Activated naive CD8-positive, alpha-beta T cell treated with anti-CD3 and anti-CD28 coated beads for 36 hours (primary cell): ENCODE measurements around the gene LHFPL3. TPM values are rescaled to one million over a fixed set of nuclear protein-coding genes. Genes with fewer than 3 reads are reported as not detected.
A peak's percentile ranks its signal among the peaks of the same experiment; 100 is the strongest.

Experiments
- DNase-seq: peaks from one replicate; pipeline ENCODE4 v3.0.0; 2021
- H3K27ac Mint-ChIP-seq: one replicate; pipeline ENCODE4 v1.8.0; 2022; ENCODE audit warnings: mild to moderate bottlenecking, moderate library complexity, mixed read lengths
- H3K27me3 Mint-ChIP-seq: one replicate; pipeline ENCODE4 v1.8.0; 2022; ENCODE audit warnings: mild to moderate bottlenecking, mixed read lengths
- H3K36me3 Mint-ChIP-seq: one replicate; pipeline ENCODE4 v1.8.0; 2021; ENCODE audit warnings: mild to moderate bottlenecking, mixed read lengths
- H3K4me1 Mint-ChIP-seq: one replicate; pipeline ENCODE4 v1.8.0; 2021; ENCODE audit warnings: mixed read lengths
- H3K4me3 Mint-ChIP-seq: one replicate; pipeline ENCODE4 v1.8.0; 2022; ENCODE audit warnings: mild to moderate bottlenecking, moderate library complexity, mixed read lengths
- H3K9me3 Mint-ChIP-seq: one replicate; pipeline ENCODE4 v1.8.0; 2022; ENCODE audit warnings: mixed read lengths
- total RNA-seq, 2 experiments: library from RNA; stranded (reverse); gene quantifications; one replicate each; pipeline ENCODE4 v1.2.3, GENCODE V29; 2021

LHFPL3 gene
- total RNA-seq, 2 experiments from 2014 or later, result not detected

DNA sequence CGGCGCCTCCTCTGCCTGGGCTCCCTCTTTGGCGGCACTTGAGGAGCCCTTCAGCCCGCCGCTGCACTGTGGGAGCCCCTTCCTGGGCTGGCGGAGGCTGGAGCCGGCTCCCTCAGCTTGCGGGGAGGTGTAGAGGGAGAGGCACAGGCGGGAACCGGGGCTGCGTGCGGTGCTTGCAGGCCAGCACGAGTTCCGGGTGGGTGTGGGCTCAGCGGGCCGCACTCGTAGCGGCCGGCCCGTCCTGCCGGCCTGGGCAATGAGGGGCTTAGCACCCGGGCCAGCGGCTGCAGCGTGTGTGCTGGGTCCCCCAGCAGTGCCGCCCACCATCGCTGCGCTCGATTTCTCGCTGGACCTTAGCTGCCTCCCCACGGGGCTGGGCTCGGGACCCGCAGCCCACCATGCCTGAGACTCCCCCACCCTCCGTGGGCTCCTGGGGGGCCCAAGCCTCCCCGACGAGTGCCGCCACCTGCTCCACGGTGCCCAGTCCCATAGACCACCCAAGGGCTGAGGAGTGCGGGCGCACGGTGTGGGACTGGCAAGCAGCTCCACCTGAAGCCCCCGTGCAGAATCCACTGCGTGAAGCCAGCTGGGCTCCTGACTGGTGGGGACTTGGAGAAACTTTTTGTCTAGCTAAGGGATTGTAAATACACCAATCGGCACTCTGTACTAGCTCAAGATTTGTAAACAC lies 611.8 kb downstream of the LHFPL3 start:
- Mint-ChIP-seq H3K27me3 (no peaks in the 10 kb centered on the region), H3K9me3 (peaks cover 6% of the 10 kb centered on the region), H3K4me1 (peaks cover 36% of the 10 kb centered on the region), H3K36me3 (peaks cover 12% of the 10 kb centered on the region), H3K4me3 (peak overlapping the region; percentile 91), H3K27ac (no peak overlapping the region)
- DNase-seq, result no peak

- H3K27ac Mint-ChIP-seq, result peak overlapping the region; percentile 99
- peak; percentile 81 for DNase-seq
- H3K9me3 Mint-ChIP-seq, result peaks cover 3% of the 10 kb centered on the region
- no peaks in the 10 kb centered on the region for H3K27me3 Mint-ChIP-seq
- H3K36me3 Mint-ChIP-seq, result peaks cover 12% of the 10 kb centered on the region
- peaks cover 50% of the 10 kb centered on the region for H3K4me1 Mint-ChIP-seq
- H3K4me3 Mint-ChIP-seq, result peak overlapping the region; percentile 77
These were observed 615.3 kb downstream of the LHFPL3 start for GRCh38 chr7:104943502-104944343.

DNA sequence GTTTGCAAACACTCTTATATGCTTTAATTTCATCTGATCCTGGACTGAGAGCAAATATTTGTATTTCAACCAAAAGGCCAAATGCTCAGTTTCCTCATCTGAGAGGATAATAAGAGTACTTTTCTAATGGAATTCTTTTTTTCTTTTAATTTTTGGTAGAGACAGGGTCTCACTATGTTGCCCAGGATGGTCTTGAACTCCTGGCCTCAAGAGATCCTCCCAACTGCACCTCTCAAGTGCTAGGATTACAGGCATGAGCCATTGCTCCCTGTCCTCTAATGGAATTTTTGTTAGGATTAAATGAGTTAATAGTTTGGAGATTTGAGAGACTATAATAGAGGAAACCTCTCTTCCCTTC lies 617.2 kb downstream of the LHFPL3 start:
- H3K4me1 Mint-ChIP-seq, result peaks cover 52% of the 10 kb centered on the region
- H3K9me3 Mint-ChIP-seq, result peaks cover 3% of the 10 kb centered on the region
- peak overlapping the region; percentile 99 for H3K27ac Mint-ChIP-seq
- peak overlapping the region; percentile 77 for H3K4me3 Mint-ChIP-seq
- no peaks in the 10 kb centered on the region for H3K27me3 Mint-ChIP-seq
- peaks cover 15% of the 10 kb centered on the region for H3K36me3 Mint-ChIP-seq
- no peak for DNase-seq

DNA sequence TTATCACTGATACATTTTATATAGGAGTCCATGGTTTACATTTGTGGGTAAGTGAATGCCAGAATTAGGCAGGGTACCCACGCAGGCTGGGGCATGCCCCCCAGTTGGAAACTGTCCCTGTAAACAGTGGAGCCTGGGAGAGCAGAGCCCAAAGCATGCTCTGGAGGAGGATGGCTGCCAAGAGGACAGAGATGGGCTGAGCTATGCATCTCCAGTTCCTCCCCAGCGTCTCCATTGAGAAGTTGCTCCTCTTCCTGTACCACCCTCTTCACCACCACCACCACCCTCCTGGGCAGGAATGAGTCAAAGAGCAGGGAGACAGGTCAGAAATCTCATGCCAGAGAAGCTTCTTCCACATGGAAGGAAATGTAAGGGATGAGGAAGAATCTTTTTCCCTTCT lies 617.9 kb downstream of the LHFPL3 start:
- Mint-ChIP-seq H3K4me3 (no peak overlapping the region), H3K36me3 (peaks cover 9% of the 10 kb centered on the region), H3K9me3 (peaks cover 2% of the 10 kb centered on the region), H3K27ac (no peak overlapping the region), H3K4me1 (peaks cover 44% of the 10 kb centered on the region), H3K27me3 (no peaks in the 10 kb centered on the region)
- no peak for DNase-seq

- H3K4me1 Mint-ChIP-seq, result peaks cover 24% of the 10 kb centered on the region
- no peaks in the 10 kb centered on the region for H3K9me3 Mint-ChIP-seq
- no peak for DNase-seq
- H3K36me3 Mint-ChIP-seq, result peaks cover 2% of the 10 kb centered on the region
- no peak overlapping the region for H3K4me3 Mint-ChIP-seq
- H3K27me3 Mint-ChIP-seq, result no peaks in the 10 kb centered on the region
- no peak overlapping the region for H3K27ac Mint-ChIP-seq
These were observed 621.6 kb downstream of the LHFPL3 start for GRCh38 chr7:104950006-104950405.

GRCh38 chr7:104950754-104951153 lies 622.4 kb downstream of the LHFPL3 start:
- Mint-ChIP-seq H3K27ac (no peak overlapping the region), H3K27me3 (no peaks in the 10 kb centered on the region), H3K36me3 (peaks cover 5% of the 10 kb centered on the region), H3K4me1 (peaks cover 20% of the 10 kb centered on the region), H3K9me3 (no peaks in the 10 kb centered on the region), H3K4me3 (no peak overlapping the region)
- no peak for DNase-seq

DNA sequence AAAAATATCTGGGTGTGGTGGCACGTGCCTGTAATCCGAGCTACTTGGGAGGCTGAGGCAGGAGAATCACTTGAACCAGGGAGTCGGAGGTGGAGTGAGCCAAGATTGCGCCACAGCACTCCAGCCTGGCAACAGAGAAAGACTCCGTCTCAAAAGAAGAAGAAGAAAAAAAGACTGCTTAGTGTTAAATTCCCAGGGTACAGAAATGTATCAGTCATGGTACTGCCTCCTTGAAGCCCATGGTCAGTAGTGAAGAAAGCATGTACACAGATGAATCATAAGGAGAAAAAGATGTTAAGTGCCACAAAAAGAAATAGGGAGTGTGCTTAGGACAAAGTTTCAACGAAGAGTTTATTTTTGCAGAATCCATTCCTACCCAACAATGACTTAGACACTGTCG lies 623.1 kb downstream of the LHFPL3 start:
- Mint-ChIP-seq H3K27ac (no peak overlapping the region), H3K4me1 (peaks cover 18% of the 10 kb centered on the region), H3K36me3 (peaks cover 5% of the 10 kb centered on the region), H3K27me3 (no peaks in the 10 kb centered on the region), H3K9me3 (no peaks in the 10 kb centered on the region), H3K4me3 (no peak overlapping the region)
- DNase-seq, result no peak

DNA sequence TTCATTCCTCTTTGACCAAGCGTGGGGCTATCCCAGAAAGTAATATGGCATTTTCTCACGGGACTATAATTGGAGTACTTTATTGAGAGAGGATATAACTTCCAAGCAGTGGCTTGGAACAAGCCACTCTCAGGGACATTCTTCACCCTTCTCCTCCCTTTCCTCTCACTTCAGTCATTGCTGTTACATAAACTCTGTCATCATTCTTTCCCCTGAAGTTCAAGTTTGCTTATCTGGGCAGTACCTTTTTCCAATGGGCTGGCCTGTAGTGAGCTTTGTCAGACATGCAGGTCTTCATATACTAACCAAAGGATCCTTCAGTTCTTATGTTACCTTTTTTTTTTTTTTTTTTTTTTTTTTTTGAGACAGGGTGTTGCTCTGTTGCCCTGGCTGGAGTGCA lies 626.9 kb downstream of the LHFPL3 start:
- peak overlapping the region; percentile 38 for H3K27ac Mint-ChIP-seq
- no peak overlapping the region for H3K4me3 Mint-ChIP-seq
- H3K9me3 Mint-ChIP-seq, result no peaks in the 10 kb centered on the region
- peaks cover 28% of the 10 kb centered on the region for H3K4me1 Mint-ChIP-seq
- H3K27me3 Mint-ChIP-seq, result no peaks in the 10 kb centered on the region
- no peak for DNase-seq
- peaks cover 5% of the 10 kb centered on the region for H3K36me3 Mint-ChIP-seq

Other genes with a start within 250 kb of the LHFPL3 start
- 10 to 100 TPM; 31.5 to 32.9 TPM for gene ORC5, start 120.6 kb upstream of the LHFPL3 start, total RNA-seq